AG04449 (cell line): Measurements from ENCODE around the gene PTGER3.
A peak's percentile ranks its signal among the peaks of the same experiment; 100 is the strongest.

Source experiments
- CTCF ChIA-PET: fragments of 350-600 bp; formaldehyde crosslinking; extraction: SDS; loops from one replicate; lab custom pipeline; 2021; ENCODE audit warnings: antibody characterized with exemption; lab: Yijun Ruan, JAX
- POLR2A ChIA-PET: fragments of 400-600, 350-600 bp; formaldehyde crosslinking; extraction: SDS; loops from one replicate; lab custom pipeline; 2020; ENCODE audit warnings: antibody characterized with exemption, inconsistent platforms; lab: Yijun Ruan, JAX
- DNase-seq: peaks from one replicate; pipeline ENCODE4 v3.0.0-alpha.2; 2010; ENCODE audit warnings: low read depth, low spot score
- H3K4me3 ChIP-seq: 2 replicates; pipeline ENCODE4 v1.5.1; 2011; ENCODE audit warnings: low read depth, mild to moderate bottlenecking, control low read depth, low read length
- CTCF ChIP-seq: IDR thresholded peaks from one replicate; pipeline ENCODE4 v1.5.1; 2011; ENCODE audit warnings: mild to moderate bottlenecking, moderate library complexity, low read length, control low read depth, inconsistent platforms; ENCODE audit not compliant: insufficient read depth; ENCODE audit errors: missing control alignments

PTGER3 gene

GRCh38 chr1:71087713-71088112 is 40.1 kb upstream of the PTGER3 start:
- POLR2A ChIA-PET = no interaction called here
- CTCF ChIA-PET = no interaction called here
- DNase-seq = no peak
- no peak for TF ChIP-seq CTCF
- no peak overlapping the region for H3K4me3 ChIP-seq

- CTCF ChIA-PET = no interaction called here
- DNase-seq = no peak
- TF ChIP-seq CTCF = no peak
- H3K4me3 ChIP-seq = no peak overlapping the region
- POLR2A ChIA-PET = no interaction called here
These were observed 39.4 kb upstream of the PTGER3 start for GRCh38 chr1:71087060-71087459.

GRCh38 chr1:71086331-71086730 is 38.7 kb upstream of the PTGER3 start:
- peak; percentile 64 for DNase-seq
- ChIA-PET CTCF (no interaction called here), POLR2A (no interaction called here)
- no peak overlapping the region for H3K4me3 ChIP-seq
- no peak for TF ChIP-seq CTCF

- POLR2A ChIA-PET = no interaction called here
- H3K4me3 ChIP-seq = no peak overlapping the region
- no peak for TF ChIP-seq CTCF
- CTCF ChIA-PET = interaction anchor here (1.1 kb wide), 1 partner anchor 10 kb away, joined by 3 read pairs; no protein-coding TSS in a partner anchor
- no peak for DNase-seq
These were observed 35.7 kb upstream of the PTGER3 start for GRCh38 chr1:71083271-71083670.

DNA sequence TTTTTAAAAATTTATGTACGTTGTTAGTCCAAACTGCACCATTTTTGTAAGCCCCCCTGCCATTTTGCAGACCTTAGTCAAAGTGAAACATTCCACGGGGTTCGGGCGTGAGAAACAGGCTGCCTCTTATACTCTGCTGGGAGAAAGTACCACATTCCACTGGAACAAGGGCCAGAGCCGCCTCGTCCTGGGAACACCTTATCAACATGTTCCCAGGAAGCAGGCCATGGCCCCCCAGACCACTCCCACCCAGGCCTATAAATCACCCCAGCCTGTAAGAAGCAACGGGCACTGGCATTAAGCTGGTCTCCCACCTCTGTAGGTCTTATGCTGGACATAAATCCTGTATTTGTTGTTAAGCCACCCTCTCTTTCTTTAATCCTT is 34.1 kb upstream of the PTGER3 start:
- POLR2A ChIA-PET = no interaction called here
- CTCF ChIA-PET = interaction anchor here (0.8 to 2.2 kb wide), 4 partner anchors 9 to 15 kb away, joined by 3 to 13 read pairs (median 10); no protein-coding TSS in a partner anchor

More for the DNA sequence above, 34.1 kb upstream of the PTGER3 start:
- no peak for DNase-seq
- peak overlapping the region; percentile 81; the same call in 1 of the 2 replicates for H3K4me3 ChIP-seq
- TF ChIP-seq CTCF = no peak
